Right lobe of liver (tissue), 4 donors: ENCODE data around the gene PIANP.

ENCODE experiments used
- CTCF ChIP-seq, 4 donors: fragments of 200-600 bp in 3 of 4; fragments of 450-650 bp in 1 of 4; IDR thresholded peaks; one replicate each; pipeline versions ENCODE4 v1.5.1 to v1.8.0; 2016 to 2022; ENCODE audit warnings: antibody characterized with exemption in 4 of 4, mild to moderate bottlenecking in 2 of 4
- POLR2A ChIP-seq: fragments of 450-650 bp; IDR thresholded peaks from one replicate; pipeline ENCODE4 v1.6.1; 2017; ENCODE audit warnings: antibody characterized with exemption, mild to moderate bottlenecking
- donor health status: DM: no; HTN: no; CAD: no.
- donor health status: DM: no; HTN: no; CAD: no.
- donor health status: DM: no; HTN: yes; CAD: no.

- TF ChIP-seq CTCF (IDR thresholded peaks at IDR 0.05) (no peak), POLR2A (no peak)
Observed at GRCh38 chr12:6646276-6647082, 54.1 kb downstream of the PIANP start.
